Panc1 (cell line): Measurements from ENCODE around the gene KIAA1958.

Experiments used
- POLR2AphosphoS5 ChIP-seq: IDR thresholded peaks from 2 replicates; pipeline ENCODE4 v1.6.1; 2012; ENCODE audit warnings: mild to moderate bottlenecking, low read depth, low read length, moderate library complexity
- SIN3A ChIP-seq: IDR thresholded peaks from 2 replicates; pipeline ENCODE4 v1.6.1; 2012; ENCODE audit warnings: low read depth, mild to moderate bottlenecking, low read length, moderate library complexity, borderline replicate concordance; ENCODE audit not compliant: insufficient read depth
- TCF7L2 ChIP-seq: IDR thresholded peaks from 2 replicates; pipeline ENCODE4 v1.6.1; 2011; ENCODE audit warnings: mild to moderate bottlenecking, low read depth, low read length, inconsistent platforms
- TF ChIP-seq, protein P1 (sequence below): fragments of 450-650 bp; IDR thresholded peaks from 2 replicates; pipeline ENCODE4 v1.5.1; 2017; ENCODE audit warnings: mild to moderate bottlenecking
- TF ChIP-seq, protein P2 (sequence below), 2 experiments: IDR thresholded peaks; 2 replicates each; pipeline ENCODE4 v1.6.1; 2011 to 2012; ENCODE audit warnings: low read depth in 2 of 2, control low read depth in 1 of 2, low read length in 1 of 2, mild to moderate bottlenecking in 1 of 2, moderate library complexity in 1 of 2; ENCODE audit not compliant: insufficient read depth in 1 of 2

GRCh38 chr9:112486221-112487007 lies at the start of gene KIAA1958:
- TF ChIP-seq, protein P1, sequence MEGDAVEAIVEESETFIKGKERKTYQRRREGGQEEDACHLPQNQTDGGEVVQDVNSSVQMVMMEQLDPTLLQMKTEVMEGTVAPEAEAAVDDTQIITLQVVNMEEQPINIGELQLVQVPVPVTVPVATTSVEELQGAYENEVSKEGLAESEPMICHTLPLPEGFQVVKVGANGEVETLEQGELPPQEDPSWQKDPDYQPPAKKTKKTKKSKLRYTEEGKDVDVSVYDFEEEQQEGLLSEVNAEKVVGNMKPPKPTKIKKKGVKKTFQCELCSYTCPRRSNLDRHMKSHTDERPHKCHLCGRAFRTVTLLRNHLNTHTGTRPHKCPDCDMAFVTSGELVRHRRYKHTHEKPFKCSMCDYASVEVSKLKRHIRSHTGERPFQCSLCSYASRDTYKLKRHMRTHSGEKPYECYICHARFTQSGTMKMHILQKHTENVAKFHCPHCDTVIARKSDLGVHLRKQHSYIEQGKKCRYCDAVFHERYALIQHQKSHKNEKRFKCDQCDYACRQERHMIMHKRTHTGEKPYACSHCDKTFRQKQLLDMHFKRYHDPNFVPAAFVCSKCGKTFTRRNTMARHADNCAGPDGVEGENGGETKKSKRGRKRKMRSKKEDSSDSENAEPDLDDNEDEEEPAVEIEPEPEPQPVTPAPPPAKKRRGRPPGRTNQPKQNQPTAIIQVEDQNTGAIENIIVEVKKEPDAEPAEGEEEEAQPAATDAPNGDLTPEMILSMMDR, result no peak
- no peak for TF ChIP-seq TCF7L2
- TF ChIP-seq POLR2AphosphoS5, result peak; percentile 75
- TF ChIP-seq, protein P2, sequence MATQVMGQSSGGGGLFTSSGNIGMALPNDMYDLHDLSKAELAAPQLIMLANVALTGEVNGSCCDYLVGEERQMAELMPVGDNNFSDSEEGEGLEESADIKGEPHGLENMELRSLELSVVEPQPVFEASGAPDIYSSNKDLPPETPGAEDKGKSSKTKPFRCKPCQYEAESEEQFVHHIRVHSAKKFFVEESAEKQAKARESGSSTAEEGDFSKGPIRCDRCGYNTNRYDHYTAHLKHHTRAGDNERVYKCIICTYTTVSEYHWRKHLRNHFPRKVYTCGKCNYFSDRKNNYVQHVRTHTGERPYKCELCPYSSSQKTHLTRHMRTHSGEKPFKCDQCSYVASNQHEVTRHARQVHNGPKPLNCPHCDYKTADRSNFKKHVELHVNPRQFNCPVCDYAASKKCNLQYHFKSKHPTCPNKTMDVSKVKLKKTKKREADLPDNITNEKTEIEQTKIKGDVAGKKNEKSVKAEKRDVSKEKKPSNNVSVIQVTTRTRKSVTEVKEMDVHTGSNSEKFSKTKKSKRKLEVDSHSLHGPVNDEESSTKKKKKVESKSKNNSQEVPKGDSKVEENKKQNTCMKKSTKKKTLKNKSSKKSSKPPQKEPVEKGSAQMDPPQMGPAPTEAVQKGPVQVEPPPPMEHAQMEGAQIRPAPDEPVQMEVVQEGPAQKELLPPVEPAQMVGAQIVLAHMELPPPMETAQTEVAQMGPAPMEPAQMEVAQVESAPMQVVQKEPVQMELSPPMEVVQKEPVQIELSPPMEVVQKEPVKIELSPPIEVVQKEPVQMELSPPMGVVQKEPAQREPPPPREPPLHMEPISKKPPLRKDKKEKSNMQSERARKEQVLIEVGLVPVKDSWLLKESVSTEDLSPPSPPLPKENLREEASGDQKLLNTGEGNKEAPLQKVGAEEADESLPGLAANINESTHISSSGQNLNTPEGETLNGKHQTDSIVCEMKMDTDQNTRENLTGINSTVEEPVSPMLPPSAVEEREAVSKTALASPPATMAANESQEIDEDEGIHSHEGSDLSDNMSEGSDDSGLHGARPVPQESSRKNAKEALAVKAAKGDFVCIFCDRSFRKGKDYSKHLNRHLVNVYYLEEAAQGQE (IDR thresholded peaks at IDR 0.05; ENCODE audit: insufficient read depth in 1 of 2, low read depth in 2 of 2, low read length in 1 of 2), result no peak
- 0 out of 2 replicates have a peak, but pooled peaks have one; percentile 54 for TF ChIP-seq SIN3A
